Activated T-cell treated with anti-CD3 and anti-CD28 coated beads, Interleukin-2, amount 50 U/mL, for 24 hours (primary cell): ENCODE measurements around the gene TBC1D8.

Experiments
- DNase-seq: peaks from one replicate; pipeline ENCODE4 v3.0.0-alpha.2; 2020
- H3K27ac Mint-ChIP-seq: 2 replicates; pipeline ENCODE4 v1.8.0; 2020; ENCODE audit warnings: mild to moderate bottlenecking, mixed read lengths
- H3K27me3 Mint-ChIP-seq: 2 replicates; pipeline ENCODE4 v1.8.0; 2020; ENCODE audit warnings: mixed read lengths
- H3K36me3 Mint-ChIP-seq: 2 replicates; pipeline ENCODE4 v1.8.0; 2020; ENCODE audit warnings: low read depth, mixed read lengths
- H3K4me1 Mint-ChIP-seq: 2 replicates; pipeline ENCODE4 v1.8.0; 2020; ENCODE audit warnings: low read depth, mixed read lengths
- H3K4me3 Mint-ChIP-seq: 2 replicates; pipeline ENCODE4 v1.8.0; 2020; ENCODE audit warnings: mild to moderate bottlenecking, moderate library complexity, mixed read lengths
- H3K9me3 Mint-ChIP-seq: 2 replicates; pipeline ENCODE4 v1.8.0; 2020; ENCODE audit warnings: mixed read lengths

Gene TBC1D8

DNA sequence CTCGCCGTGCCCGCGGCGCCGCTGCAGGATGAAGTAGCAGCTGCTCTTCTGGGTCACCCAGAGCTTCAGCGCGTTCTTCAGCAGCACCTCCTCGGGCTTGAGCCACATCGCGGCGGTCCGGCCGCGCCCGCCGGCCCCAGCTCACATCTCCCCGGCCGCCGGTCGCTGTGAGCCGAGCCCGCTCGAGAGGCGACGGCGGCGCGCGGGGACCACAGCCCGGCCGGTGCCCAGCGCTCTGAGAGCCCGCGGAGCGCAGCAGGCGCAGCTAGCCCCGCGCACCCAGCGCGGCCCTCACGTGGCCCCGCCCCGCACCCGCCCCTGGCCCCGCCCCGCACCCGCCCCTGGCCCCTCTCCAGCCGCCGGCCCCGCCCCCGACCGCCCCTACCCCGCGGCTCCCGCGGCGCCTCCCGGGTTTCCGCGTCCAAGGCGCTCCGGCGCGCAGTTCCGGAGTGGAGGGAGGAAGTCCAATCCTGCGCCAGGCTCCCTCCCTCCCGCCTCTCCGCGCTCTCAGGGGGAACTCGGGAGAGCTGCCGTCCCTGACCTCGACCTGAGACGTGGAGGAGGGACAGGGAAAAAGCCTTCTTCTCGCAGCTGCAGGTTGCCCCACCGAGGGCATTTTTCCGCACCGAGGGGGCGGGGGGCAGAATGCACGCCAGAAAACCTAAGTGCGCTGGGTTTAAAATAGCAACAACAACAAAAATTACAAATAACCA is at the start of gene TBC1D8:
Gene TBC1D8 (minus strand): TSS at position 237 of the 713 bp plus-strand sequence. CDS start 129 bp downstream, at position 108.
- H3K4me3 Mint-ChIP-seq = peak within 1 kb of the TSS; percentile 74
- H3K4me1 Mint-ChIP-seq = peaks cover 21% of the 10 kb centered on the region
- H3K9me3 Mint-ChIP-seq = no peaks in the 10 kb centered on the region
- no peak within 1 kb of the TSS for H3K27ac Mint-ChIP-seq
- DNase-seq = peak; percentile 85
- peaks cover 30% of the 10 kb centered on the region for H3K27me3 Mint-ChIP-seq
- no peaks in the 10 kb centered on the region for H3K36me3 Mint-ChIP-seq

DNA sequence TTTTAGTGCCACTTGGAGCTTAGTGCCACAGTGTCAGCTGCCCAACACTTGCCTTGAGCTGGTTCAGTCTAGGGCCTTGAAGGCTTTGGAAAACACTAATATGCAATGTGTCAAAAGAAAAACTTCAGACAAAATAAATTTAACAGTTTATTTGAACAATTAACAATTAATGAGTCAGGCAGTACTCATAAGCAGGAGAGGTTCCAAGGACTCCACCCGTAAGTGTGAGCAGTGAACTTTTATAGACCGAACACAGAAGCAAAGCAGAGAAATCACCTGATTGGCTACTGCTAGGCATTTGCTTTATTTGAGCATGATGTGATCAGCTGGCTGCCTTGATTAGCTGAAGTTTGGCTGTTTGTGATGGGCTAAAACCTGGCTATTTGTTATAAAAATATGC is 49.5 kb upstream of the TBC1D8 start:
- H3K36me3 Mint-ChIP-seq = no peaks in the 10 kb centered on the region
- H3K27ac Mint-ChIP-seq = no peak overlapping the region
- H3K4me3 Mint-ChIP-seq = no peak overlapping the region
- H3K9me3 Mint-ChIP-seq = no peaks in the 10 kb centered on the region
- H3K4me1 Mint-ChIP-seq = peaks cover 9% of the 10 kb centered on the region
- H3K27me3 Mint-ChIP-seq = no peaks in the 10 kb centered on the region
- no peak for DNase-seq

DNA sequence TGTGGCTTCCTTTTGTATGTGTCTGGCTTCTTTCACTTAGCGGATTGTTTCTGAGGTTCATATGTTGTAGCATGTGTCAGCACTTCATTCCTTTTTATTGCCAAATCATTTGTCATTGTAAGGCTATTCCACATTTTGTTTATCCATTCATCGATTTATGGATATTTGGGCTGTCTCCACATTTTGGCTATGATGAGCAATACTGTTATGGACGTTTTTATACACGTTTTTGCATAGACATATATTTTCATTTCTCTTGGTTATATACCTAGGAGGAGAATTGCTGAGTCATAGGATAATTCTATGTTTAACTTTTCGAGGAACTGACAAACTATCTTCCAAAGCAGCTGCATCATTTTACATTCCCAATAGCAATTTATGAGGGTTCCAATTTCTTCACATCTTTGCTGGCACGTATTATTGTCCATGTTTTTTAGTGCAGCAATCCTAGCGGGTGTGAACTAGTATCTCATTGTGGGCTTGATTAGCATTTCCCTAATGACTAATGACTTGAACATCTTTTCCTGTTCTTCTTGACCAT is 48.1 kb upstream of the TBC1D8 start:
- H3K27ac Mint-ChIP-seq = no peak overlapping the region
- no peaks in the 10 kb centered on the region for H3K9me3 Mint-ChIP-seq
- no peak overlapping the region for H3K4me3 Mint-ChIP-seq
- H3K4me1 Mint-ChIP-seq = no peaks in the 10 kb centered on the region
- no peak for DNase-seq
- no peaks in the 10 kb centered on the region for H3K27me3 Mint-ChIP-seq
- no peaks in the 10 kb centered on the region for H3K36me3 Mint-ChIP-seq

DNA sequence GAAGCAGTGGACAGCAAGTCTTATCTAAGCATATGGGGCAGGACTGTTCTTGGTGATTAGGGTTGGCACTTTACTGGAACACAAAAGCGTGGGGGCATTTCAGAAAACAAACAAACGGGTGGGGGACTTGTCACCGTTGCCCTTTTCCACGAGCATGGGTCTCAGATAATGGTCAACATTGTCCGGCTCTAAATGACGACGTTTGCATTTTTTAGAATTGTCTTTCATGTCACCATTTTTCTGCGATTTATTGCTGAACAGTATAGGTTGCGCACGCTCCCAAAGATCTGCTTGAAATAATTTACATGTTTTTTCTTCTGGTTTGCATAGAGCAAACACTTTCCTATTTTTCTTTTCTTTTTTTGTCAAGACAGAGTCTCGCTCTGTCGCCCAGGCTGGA is 46.6 kb upstream of the TBC1D8 start:
- H3K36me3 Mint-ChIP-seq = no peaks in the 10 kb centered on the region
- H3K4me1 Mint-ChIP-seq = no peaks in the 10 kb centered on the region
- no peak overlapping the region for H3K27ac Mint-ChIP-seq
- H3K9me3 Mint-ChIP-seq = no peaks in the 10 kb centered on the region
- no peak for DNase-seq
- no peaks in the 10 kb centered on the region for H3K27me3 Mint-ChIP-seq
- no peak overlapping the region for H3K4me3 Mint-ChIP-seq

DNA sequence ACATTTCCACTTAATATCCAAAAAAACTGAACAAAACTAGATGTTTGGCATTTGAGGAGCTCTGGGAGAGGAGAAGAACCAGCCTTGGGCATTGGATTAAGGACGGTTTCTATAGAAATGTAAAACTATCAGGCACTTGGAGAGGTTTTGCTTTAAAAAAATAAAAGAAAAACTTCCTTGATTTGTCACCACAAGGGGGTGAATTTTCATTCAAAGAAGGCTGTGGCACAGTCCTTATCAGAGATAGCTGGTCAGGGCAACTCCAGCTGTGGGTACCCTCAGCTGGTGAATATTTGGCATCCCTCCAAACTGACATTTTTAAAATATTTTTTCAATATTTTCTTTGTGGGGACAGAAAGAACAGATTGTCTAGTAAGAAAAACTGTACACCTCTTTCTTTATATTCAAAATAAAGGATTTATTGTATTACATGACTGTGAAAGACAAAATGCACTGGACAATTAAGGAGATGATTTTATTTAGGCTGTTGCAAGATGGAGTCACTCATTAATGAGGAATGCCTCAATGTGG is 46.1 kb upstream of the TBC1D8 start:
- H3K27ac Mint-ChIP-seq = no peak overlapping the region
- DNase-seq = no peak
- no peaks in the 10 kb centered on the region for H3K9me3 Mint-ChIP-seq
- no peaks in the 10 kb centered on the region for H3K36me3 Mint-ChIP-seq
- H3K4me1 Mint-ChIP-seq = no peaks in the 10 kb centered on the region
- H3K4me3 Mint-ChIP-seq = no peak overlapping the region
- no peaks in the 10 kb centered on the region for H3K27me3 Mint-ChIP-seq

DNA sequence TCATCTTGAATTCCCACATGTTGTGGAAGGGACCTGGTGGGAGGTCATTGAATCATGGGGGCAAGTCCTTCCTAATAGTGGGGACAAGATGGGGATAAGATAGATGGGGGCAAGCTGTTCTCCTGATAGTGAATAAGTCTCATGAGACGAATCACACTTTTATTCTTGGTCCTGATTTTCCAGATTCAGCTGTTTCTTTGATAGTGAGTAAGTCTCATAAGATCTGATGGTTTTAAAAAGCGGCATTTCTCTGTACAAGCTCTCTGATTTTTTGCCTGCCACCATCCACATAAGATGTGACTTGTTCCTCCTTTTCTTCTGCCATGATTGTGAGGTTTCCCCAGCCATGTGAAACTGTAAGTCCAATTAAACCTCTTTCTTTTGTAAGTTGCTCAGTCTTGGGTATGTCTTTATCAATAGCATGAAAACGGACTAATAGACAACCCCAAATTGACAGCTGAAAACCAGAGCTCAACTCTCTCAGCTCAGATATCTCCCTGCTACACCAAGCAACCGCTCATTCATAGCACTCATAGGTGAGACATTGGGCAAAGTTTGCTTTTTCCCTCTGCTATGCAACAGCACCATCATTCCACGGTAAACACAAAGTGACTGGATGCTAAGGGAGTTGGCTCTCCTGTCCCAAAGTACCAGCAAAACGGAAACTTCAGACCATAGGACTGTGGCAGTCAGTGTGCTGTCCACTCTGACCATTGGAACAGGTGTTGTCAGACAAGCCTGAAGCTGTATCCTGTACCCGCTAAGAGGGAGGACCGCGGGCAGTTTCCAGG is 44.9 kb upstream of the TBC1D8 start:
- no peaks in the 10 kb centered on the region for H3K9me3 Mint-ChIP-seq
- H3K27ac Mint-ChIP-seq = no peak overlapping the region
- H3K4me3 Mint-ChIP-seq = no peak overlapping the region
- H3K36me3 Mint-ChIP-seq = no peaks in the 10 kb centered on the region
- no peaks in the 10 kb centered on the region for H3K4me1 Mint-ChIP-seq
- no peaks in the 10 kb centered on the region for H3K27me3 Mint-ChIP-seq
- no peak for DNase-seq

DNA sequence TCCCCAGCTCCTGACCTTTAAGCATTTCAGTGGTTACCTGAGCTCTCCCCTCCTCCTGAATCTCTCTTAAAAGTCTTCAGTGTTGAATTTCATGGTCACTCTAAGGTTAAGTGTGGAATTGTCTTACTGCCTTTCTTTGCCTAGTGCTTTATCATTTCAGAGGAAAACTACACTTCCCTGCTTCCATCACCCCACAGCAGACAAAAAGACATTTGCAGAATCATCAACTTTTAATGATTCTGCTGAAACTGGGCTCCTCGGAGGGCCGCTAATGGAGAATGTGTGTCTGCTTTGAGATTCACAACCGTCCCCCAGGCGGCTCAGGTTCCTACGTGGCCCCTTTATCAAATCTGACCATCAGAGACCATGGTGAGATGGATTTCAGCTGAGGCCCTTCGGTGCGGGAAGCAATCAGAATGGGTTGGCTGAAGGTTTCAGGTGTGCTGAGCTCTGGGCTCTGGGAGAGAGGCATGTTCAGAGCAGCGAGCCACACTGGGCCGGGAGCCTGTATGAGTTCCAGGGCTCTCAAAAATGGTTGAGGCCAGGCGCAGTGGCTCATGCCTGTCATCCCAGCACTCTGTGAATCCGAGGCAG is 41.9 kb upstream of the TBC1D8 start:
- Mint-ChIP-seq H3K27ac (no peak overlapping the region), H3K9me3 (no peaks in the 10 kb centered on the region), H3K27me3 (no peaks in the 10 kb centered on the region), H3K4me3 (no peak overlapping the region), H3K36me3 (no peaks in the 10 kb centered on the region), H3K4me1 (no peaks in the 10 kb centered on the region)
- no peak for DNase-seq

DNA sequence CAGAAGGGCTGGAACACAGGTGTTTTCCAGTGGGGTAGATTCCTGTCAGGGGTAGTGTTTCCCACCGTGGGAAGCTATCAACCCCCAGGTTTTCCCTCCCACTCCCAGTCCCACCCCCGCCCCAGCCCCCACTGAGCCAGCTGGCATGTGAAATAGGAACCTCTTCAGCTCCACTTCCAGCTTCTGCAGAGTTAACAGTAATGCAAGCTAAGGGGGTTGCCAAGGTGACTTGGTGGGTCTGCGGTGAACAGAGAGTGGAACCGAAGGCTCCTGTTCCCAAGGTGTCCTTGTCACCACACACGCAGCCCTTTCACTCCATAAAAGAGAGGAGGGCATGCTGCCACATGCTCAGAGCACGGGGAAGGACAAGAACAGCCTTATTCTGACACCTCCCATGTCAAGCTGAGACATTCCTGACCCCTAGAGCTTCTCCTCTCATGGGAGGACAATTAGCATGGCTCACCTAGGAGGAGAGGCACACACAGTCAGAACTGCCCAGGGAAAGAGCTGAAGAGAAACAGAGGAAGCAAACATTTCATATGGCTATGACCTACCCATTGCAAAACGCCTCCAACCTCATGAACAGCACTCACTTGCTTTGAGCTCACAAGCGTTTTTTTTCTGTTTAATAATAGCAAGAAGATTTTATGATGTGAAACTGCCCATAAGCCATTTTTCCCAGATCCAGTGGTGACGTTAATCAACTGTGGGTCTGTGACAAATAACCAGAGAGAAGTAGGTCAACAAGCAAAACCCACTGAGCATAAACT is 39.8 kb upstream of the TBC1D8 start:
- DNase-seq = no peak
- Mint-ChIP-seq H3K27me3 (no peaks in the 10 kb centered on the region), H3K27ac (no peak overlapping the region), H3K4me3 (no peak overlapping the region), H3K4me1 (no peaks in the 10 kb centered on the region), H3K9me3 (peaks cover 8% of the 10 kb centered on the region), H3K36me3 (no peaks in the 10 kb centered on the region)

DNA sequence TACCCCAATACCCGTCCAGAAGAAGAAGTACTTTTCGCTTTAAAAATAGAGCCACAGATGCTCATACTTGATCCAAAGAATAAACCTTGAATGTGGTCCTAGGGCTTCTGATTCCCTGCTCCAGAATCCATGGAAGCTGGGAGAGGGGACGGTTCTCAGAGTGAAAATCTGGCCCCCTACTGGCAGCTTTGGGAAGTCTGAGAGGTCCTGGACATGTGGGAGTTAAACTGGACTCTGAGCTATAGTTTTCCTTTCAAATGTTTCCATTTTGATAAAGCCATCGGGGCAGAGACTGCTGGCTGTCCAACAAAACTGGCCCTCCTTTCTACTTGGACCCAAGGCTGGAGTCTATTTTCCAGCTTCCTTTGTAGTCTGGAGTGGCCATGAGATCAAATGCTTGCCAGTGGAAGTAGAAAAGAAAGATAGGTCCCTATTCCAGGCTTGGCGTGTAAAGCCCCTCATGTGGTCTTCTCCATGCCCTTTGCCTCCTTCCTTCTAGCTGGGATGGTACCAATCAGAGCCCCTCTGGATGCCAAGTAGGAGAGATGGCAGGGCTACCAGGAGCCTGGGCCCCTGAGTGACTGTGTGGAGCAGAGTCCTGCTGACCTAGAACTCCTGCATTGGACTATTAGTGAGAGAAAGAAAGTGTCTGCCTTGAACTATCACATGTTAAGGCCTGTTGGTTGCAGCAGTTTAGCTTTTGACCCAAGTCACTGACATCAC is 37.7 kb upstream of the TBC1D8 start:
- no peak for DNase-seq

DNA sequence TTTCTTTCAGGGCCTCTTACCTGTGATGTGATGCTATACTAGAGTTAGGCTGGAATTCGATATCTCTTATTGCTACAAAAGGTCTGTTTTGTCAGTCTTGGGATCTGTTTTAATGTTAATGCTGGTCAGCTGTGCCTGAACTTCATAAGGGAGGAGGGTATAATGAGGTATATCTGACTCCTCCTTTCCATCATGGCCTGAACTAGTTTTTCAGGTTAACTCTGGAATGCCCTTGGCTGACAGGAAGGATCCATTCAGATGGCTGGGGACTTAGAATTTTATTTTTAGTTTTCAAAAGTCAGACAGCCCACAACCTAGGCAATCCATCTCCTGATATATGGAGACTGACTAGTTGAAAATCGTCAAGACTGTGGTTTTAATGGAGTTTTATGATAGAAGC is 35.9 kb upstream of the TBC1D8 start:
- Mint-ChIP-seq H3K9me3 (peaks cover 8% of the 10 kb centered on the region), H3K4me3 (no peak overlapping the region), H3K4me1 (no peaks in the 10 kb centered on the region), H3K27ac (no peak overlapping the region), H3K27me3 (no peaks in the 10 kb centered on the region), H3K36me3 (no peaks in the 10 kb centered on the region)
- DNase-seq = no peak

More for the DNA sequence above, 37.7 kb upstream of the TBC1D8 start:
- peaks cover 8% of the 10 kb centered on the region for H3K9me3 Mint-ChIP-seq
- no peaks in the 10 kb centered on the region for H3K4me1 Mint-ChIP-seq
- H3K27ac Mint-ChIP-seq = no peak overlapping the region
- H3K4me3 Mint-ChIP-seq = no peak overlapping the region
- no peaks in the 10 kb centered on the region for H3K36me3 Mint-ChIP-seq
- H3K27me3 Mint-ChIP-seq = no peaks in the 10 kb centered on the region

DNA sequence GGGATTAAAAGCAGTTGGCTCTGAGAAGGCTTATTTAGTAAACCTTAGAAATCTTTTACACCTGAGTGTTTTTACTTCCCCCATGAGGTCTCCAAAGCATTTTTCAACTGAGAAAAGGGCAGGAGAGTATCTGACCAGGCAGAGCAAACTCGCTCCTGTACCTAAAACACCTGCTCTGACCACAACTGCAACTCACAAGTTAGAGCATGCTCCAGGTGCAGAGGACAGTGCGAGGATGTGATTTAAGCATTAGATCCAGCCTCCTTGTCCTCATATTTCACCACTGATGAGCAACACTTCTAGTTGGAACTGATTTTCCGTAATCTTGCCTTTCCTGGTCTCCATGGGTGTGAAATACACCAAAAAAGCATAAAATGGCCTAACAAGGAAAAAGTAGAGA is 34.5 kb upstream of the TBC1D8 start:
- no peaks in the 10 kb centered on the region for H3K27me3 Mint-ChIP-seq
- no peaks in the 10 kb centered on the region for H3K36me3 Mint-ChIP-seq
- no peaks in the 10 kb centered on the region for H3K4me1 Mint-ChIP-seq
- no peak overlapping the region for H3K27ac Mint-ChIP-seq
- H3K9me3 Mint-ChIP-seq = peaks cover 8% of the 10 kb centered on the region
- no peak overlapping the region for H3K4me3 Mint-ChIP-seq
- no peak for DNase-seq

DNA sequence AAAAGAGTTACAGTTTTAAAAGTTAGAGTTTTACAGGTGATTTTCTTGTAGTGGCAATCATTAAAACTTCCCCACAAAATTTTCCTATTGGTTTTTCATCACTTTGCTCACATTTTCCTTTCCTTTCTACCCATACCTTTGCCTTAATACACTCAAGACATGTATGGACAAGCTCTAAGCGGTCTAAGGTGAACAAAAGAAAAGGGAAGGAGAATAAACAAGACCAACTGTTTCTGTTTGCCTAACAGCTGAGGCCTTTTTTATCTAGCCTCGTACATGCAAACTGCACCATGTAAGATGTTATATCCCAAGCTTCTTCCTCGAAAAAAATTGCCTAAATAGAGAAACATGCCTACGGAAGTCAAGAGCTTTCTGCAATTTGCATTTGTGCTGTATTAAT is 33.9 kb upstream of the TBC1D8 start:
- Mint-ChIP-seq H3K9me3 (peaks cover 8% of the 10 kb centered on the region), H3K27ac (no peak overlapping the region), H3K4me3 (no peak overlapping the region), H3K36me3 (no peaks in the 10 kb centered on the region), H3K4me1 (no peaks in the 10 kb centered on the region), H3K27me3 (no peaks in the 10 kb centered on the region)
- DNase-seq = no peak

DNA sequence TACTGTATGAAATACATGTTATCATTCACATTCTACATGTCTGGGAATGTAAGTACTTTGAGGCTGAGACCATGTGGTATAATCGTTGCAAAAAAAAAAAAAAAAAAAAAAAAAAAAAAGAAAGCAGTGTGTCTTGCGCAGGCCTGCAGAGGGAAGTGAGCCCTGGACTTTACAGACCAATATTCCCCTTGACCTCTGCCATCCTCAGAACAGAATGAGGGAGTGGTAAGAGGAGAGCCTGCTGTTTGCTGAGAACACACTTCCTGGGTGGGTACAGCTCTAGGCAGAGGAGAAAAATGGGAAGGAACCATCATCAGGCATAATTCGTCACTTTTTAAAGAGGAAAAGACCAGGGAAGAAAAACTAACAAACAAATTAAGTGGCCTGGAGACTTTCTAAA is 28.8 kb upstream of the TBC1D8 start:
- no peaks in the 10 kb centered on the region for H3K27me3 Mint-ChIP-seq
- no peaks in the 10 kb centered on the region for H3K9me3 Mint-ChIP-seq
- no peaks in the 10 kb centered on the region for H3K36me3 Mint-ChIP-seq
- H3K27ac Mint-ChIP-seq = no peak overlapping the region
- no peaks in the 10 kb centered on the region for H3K4me1 Mint-ChIP-seq
- H3K4me3 Mint-ChIP-seq = no peak overlapping the region
- DNase-seq = no peak

DNA sequence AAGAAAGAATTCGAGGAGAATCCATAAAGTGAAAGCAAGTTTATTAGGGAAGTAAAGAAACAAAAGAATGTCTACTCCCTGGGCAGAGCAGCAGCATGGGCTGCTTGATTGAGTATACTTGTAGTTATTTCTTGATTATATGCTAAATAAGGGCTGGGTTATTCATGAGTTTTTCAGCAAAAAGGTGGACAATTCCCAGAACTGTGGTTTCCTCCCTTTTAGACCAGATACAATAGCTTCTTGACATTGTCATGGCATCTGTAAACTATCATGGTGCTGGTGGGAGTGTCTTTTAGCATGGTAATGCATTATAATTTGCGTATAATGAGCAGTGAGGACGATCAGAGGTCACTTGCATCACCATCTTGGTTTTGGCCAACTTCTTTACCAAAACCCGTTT is 25.6 kb upstream of the TBC1D8 start:
- peaks cover 7% of the 10 kb centered on the region for H3K9me3 Mint-ChIP-seq
- no peaks in the 10 kb centered on the region for H3K27me3 Mint-ChIP-seq
- no peak overlapping the region for H3K27ac Mint-ChIP-seq
- DNase-seq = no peak
- H3K4me3 Mint-ChIP-seq = no peak overlapping the region
- no peaks in the 10 kb centered on the region for H3K36me3 Mint-ChIP-seq
- H3K4me1 Mint-ChIP-seq = peaks cover 11% of the 10 kb centered on the region
